DOHH2 (cell line): ENCODE data around the gene MAPK11.

Source experiments
- H3F3A ChIP-seq: fragments of 200-600 bp; sonication (generic), shearing (Covaris generic); 2 replicates; pipeline ENCODE4 v1.6.0; 2016; ENCODE audit warnings: antibody characterized with exemption, mild to moderate bottlenecking; ENCODE audit not compliant: control insufficient read depth, insufficient read depth
- H3K27ac ChIP-seq: fragments of 200-600 bp; sonication (generic); 2 replicates; pipeline ENCODE4 v1.5.1; 2014; ENCODE audit warnings: low read depth, mild to moderate bottlenecking, low read length, moderate library complexity
- H3K27me3 ChIP-seq: fragments of 200-600 bp; sonication (generic); 2 replicates; pipeline ENCODE4 v1.6.1; 2014; ENCODE audit warnings: mild to moderate bottlenecking, low read length, mixed read lengths; ENCODE audit not compliant: control insufficient read depth
- H3K36me3 ChIP-seq: fragments of 200-600 bp; sonication (generic); 2 replicates; pipeline ENCODE4 v1.6.1; 2014; ENCODE audit warnings: mild to moderate bottlenecking, low read length, moderate library complexity, mixed read lengths; ENCODE audit not compliant: control insufficient read depth
- H3K4me1 ChIP-seq: fragments of 200-600 bp; sonication (generic); 2 replicates; pipeline ENCODE4 v1.6.1; 2014; ENCODE audit warnings: mild to moderate bottlenecking, low read length, mixed read lengths; ENCODE audit not compliant: control insufficient read depth
- H3K4me2 ChIP-seq: fragments of 200-600 bp; sonication (generic); 2 replicates; pipeline ENCODE4 v1.6.0; 2014; ENCODE audit warnings: mild to moderate bottlenecking, low read length, moderate library complexity
- H3K4me3 ChIP-seq: fragments of 200-600 bp; sonication (generic); 2 replicates; pipeline ENCODE4 v1.5.1; 2014; ENCODE audit warnings: mild to moderate bottlenecking, low read length, mixed read lengths
- H3K79me2 ChIP-seq: fragments of 200-600 bp; sonication (generic); 2 replicates; pipeline ENCODE4 v1.6.1; 2014; ENCODE audit warnings: mild to moderate bottlenecking, low read length, mixed read lengths; ENCODE audit not compliant: control insufficient read depth
- H3K9me2 ChIP-seq: fragments of 200-600 bp; sonication (generic); replicated peaks from 2 replicates; pipeline ENCODE4 v1.6.1; 2014; ENCODE audit warnings: mild to moderate bottlenecking, low read length, mixed read lengths; ENCODE audit not compliant: control insufficient read depth
- H3K9me3 ChIP-seq: fragments of 200-600 bp; sonication (generic); 2 replicates; pipeline ENCODE4 v1.6.1; 2014; ENCODE audit warnings: antibody characterized with exemption, low read length, mixed read lengths; ENCODE audit not compliant: control insufficient read depth, insufficient read depth
- H4K20me1 ChIP-seq: fragments of 200-600 bp; sonication (generic); 2 replicates; pipeline ENCODE4 v1.6.0; 2014; ENCODE audit warnings: low read depth, mild to moderate bottlenecking, antibody characterized with exemption, low read length, moderate library complexity; ENCODE audit not compliant: control insufficient read depth, insufficient read depth
- CTCF ChIP-seq: fragments of 200-600 bp; sonication (generic); IDR thresholded peaks from one replicate; pipeline ENCODE4 v1.5.1; 2014; ENCODE audit warnings: antibody characterized with exemption, mild to moderate bottlenecking, low read depth, low read length; ENCODE audit not compliant: poor library complexity, severe bottlenecking
- EZH2phosphoT487 ChIP-seq: fragments of 200-600 bp; sonication (generic); IDR thresholded peaks from 2 replicates; pipeline ENCODE4 v1.6.1; 2017; ENCODE audit warnings: borderline replicate concordance, mild to moderate bottlenecking, antibody characterized with exemption, low read length, moderate library complexity, mixed read lengths

Gene MAPK11

GRCh38 chr22:50289151-50289941, 19.2 kb upstream of the MAPK11 start:
- Histone ChIP-seq H4K20me1 (peaks cover 9% of the 10 kb centered on the region; the same call in 1 of the 2 replicates), H3K4me3 (no peak overlapping the region), H3F3A (no peaks in the 10 kb centered on the region), H3K4me2 (no peak overlapping the region), H3K27me3 (no peaks in the 10 kb centered on the region), H3K4me1 (peaks cover 31% of the 10 kb centered on the region), H3K9me3 (no peaks in the 10 kb centered on the region), H3K27ac (no peak overlapping the region), H3K79me2 (peaks cover 55% of the 10 kb centered on the region), H3K36me3 (peaks cover 71% of the 10 kb centered on the region), H3K9me2 (no peaks in the 10 kb centered on the region)
- TF ChIP-seq EZH2phosphoT487 (no peak), CTCF (no peak)

GRCh38 chr22:50287731-50288130, 17.6 kb upstream of the MAPK11 start:
- Histone ChIP-seq H3K9me2 (no peaks in the 10 kb centered on the region), H3K27me3 (no peaks in the 10 kb centered on the region), H3F3A (no peaks in the 10 kb centered on the region), H4K20me1 (peaks cover 9% of the 10 kb centered on the region; the same call in 1 of the 2 replicates), H3K79me2 (peaks cover 39% of the 10 kb centered on the region), H3K9me3 (no peaks in the 10 kb centered on the region), H3K36me3 (peaks cover 75% of the 10 kb centered on the region), H3K4me1 (peaks cover 15% of the 10 kb centered on the region), H3K27ac (no peak overlapping the region), H3K4me3 (no peak overlapping the region), H3K4me2 (no peak overlapping the region)
- TF ChIP-seq EZH2phosphoT487 (no peak), CTCF (no peak)

GRCh38 chr22:50286701-50287318, 16.6 kb upstream of the MAPK11 start:
- TF ChIP-seq EZH2phosphoT487 (no peak), CTCF (no peak)
- Histone ChIP-seq H3K36me3 (peaks cover 84% of the 10 kb centered on the region), H3F3A (no peaks in the 10 kb centered on the region), H3K9me2 (no peaks in the 10 kb centered on the region), H3K4me3 (no peak overlapping the region), H3K27ac (no peak overlapping the region), H3K9me3 (no peaks in the 10 kb centered on the region), H3K4me1 (peaks cover 6% of the 10 kb centered on the region), H3K79me2 (peaks cover 31% of the 10 kb centered on the region), H3K4me2 (no peak overlapping the region), H4K20me1 (peaks cover 8% of the 10 kb centered on the region; the same call in 1 of the 2 replicates), H3K27me3 (no peaks in the 10 kb centered on the region)
